K562 (cell line): Measurements from ENCODE around the gene TENT4A. TPM values are rescaled to one million over a fixed set of nuclear protein-coding genes. Genes with fewer than 3 reads are reported as not detected.
A peak's percentile ranks its signal among the peaks of the same experiment; 100 is the strongest.

Experiments
- ATAC-seq: fragments of 200-7000 bp; cut with Tn5 transposase; 3 replicates; pipeline ENCODE4 v1.9.1; 2020; ENCODE audit warnings: moderate library complexity
- BruUV-seq: library from RNA; stranded (reverse); fragments of 400-500 nt; replicated peaks from 2 replicates; lab custom pipeline; 2021; lab: Mats Ljungman, UMichigan
- CTCF ChIA-PET: fragments of 300-600 bp; formaldehyde crosslinking; extraction: SDS; loops from one replicate; lab custom pipeline; 2021; ENCODE audit warnings: low intra/inter-chr PET ratio; lab: Yijun Ruan, JAX
- POLR2A ChIA-PET: fragments of 300-600, 350-650 bp; sonication (Branson Sonifier 250); formaldehyde crosslinking; extraction: SDS; loops from one replicate; lab custom pipeline; 2021; ENCODE audit warnings: antibody characterized with exemption, inconsistent platforms; lab: Yijun Ruan, JAX
- DNase-seq, 4 experiments: peaks; one replicate each; pipeline versions ENCODE4 v3.0.0 to v3.0.0-alpha.2; 2011 to 2018; ENCODE audit warnings: low spot score in 3 of 4, mixed read lengths in 3 of 4; ENCODE audit errors: extremely low read depth in 1 of 4
- FAIRE-seq: peaks from 2 replicates; lab custom pipeline; 2011; peaks lifted over from hg19 to GRCh38; lab: Jason Lieb, UNC
- H2AFZ ChIP-seq: 2 replicates; pipeline ENCODE4 v1.6.0; 2011; ENCODE audit warnings: low read depth, low read length, control low read depth, inconsistent platforms
- H3K27ac ChIP-seq: fragments of 200-600 bp; 3 replicates; pipeline ENCODE4 v1.8.0; 2011; ENCODE audit warnings: low read depth, mild to moderate bottlenecking, control low read depth, inconsistent platforms, low read length, moderate library complexity, mixed read lengths; ENCODE audit errors: extremely low read depth
- H3K27me3 ChIP-seq, 2 experiments: fragments of 300-600 bp in 1 of 2; 2 replicates in 1 of 2; 3 replicates in 1 of 2; pipeline versions ENCODE4 v1.6.0 to v1.8.0; 2011; ENCODE audit warnings: inconsistent platforms in 2 of 2, low read length in 2 of 2, mild to moderate bottlenecking in 1 of 2, mixed read lengths in 1 of 2, moderate library complexity in 1 of 2; ENCODE audit not compliant: control insufficient read depth in 2 of 2, insufficient read depth in 2 of 2
- H3K36me3 ChIP-seq: fragments of 300-600 bp; 3 replicates; pipeline ENCODE4 v1.8.0; 2011; ENCODE audit warnings: mild to moderate bottlenecking, low read length, inconsistent platforms; ENCODE audit not compliant: control insufficient read depth, insufficient read depth
- H3K4me1 ChIP-seq, 2 experiments: fragments of 200-600 bp in 1 of 2; replicated peaks in 1 of 2; 2 replicates in 1 of 2; 3 replicates in 1 of 2; pipeline versions ENCODE4 v1.5.1 to v1.8.0; 2011; ENCODE audit warnings: inconsistent platforms in 2 of 2, low read length in 2 of 2, mild to moderate bottlenecking in 1 of 2, mixed read lengths in 1 of 2, moderate library complexity in 1 of 2; ENCODE audit not compliant: control insufficient read depth in 2 of 2, insufficient read depth in 2 of 2
- H3K4me2 ChIP-seq: 2 replicates; pipeline ENCODE4 v1.6.1; 2011; ENCODE audit warnings: low read length, control low read depth, inconsistent platforms, mixed read lengths; ENCODE audit not compliant: insufficient read depth
- H3K4me3 ChIP-seq: fragments of 200-600 bp; sonication (generic), shearing (Covaris generic); 2 replicates; pipeline ENCODE4 v1.5.1; 2016; ENCODE audit warnings: control low read depth, inconsistent platforms
- H3K79me2 ChIP-seq: fragments of 200-600 bp; 3 replicates; pipeline ENCODE4 v1.8.0; 2011; ENCODE audit warnings: low read length, inconsistent platforms; ENCODE audit not compliant: control insufficient read depth, insufficient read depth
- H3K9ac ChIP-seq, 2 experiments: 2 replicates each; pipeline versions ENCODE4 v1.6.0 to v1.6.1; 2011; ENCODE audit warnings: low read depth in 2 of 2, low read length in 2 of 2, control low read depth in 1 of 2, inconsistent platforms in 1 of 2, mild to moderate bottlenecking in 1 of 2, mixed read lengths in 1 of 2; ENCODE audit not compliant: insufficient read depth in 1 of 2
- H3K9me1 ChIP-seq: one replicate; pipeline ENCODE4 v1.6.0; 2011; ENCODE audit warnings: inconsistent platforms, mild to moderate bottlenecking, low read length, moderate library complexity; ENCODE audit not compliant: control insufficient read depth, insufficient read depth
- H3K9me3 ChIP-seq: replicated peaks from 2 replicates; pipeline ENCODE4 v1.5.1; 2011; ENCODE audit warnings: low read depth, low read length, inconsistent platforms; ENCODE audit not compliant: control insufficient read depth, insufficient read depth
- H4K20me1 ChIP-seq: replicated peaks from 2 replicates; pipeline ENCODE4 v1.6.1; 2011; ENCODE audit warnings: low read length, inconsistent platforms, mixed read lengths; ENCODE audit not compliant: control insufficient read depth, insufficient read depth
- C11orf30 ChIP-seq: fragments of 450-650 bp; IDR thresholded peaks from 2 replicates; pipeline ENCODE4 v1.6.1; 2016; ENCODE audit warnings: low read depth, mild to moderate bottlenecking
- MAFF ChIP-seq: IDR thresholded peaks from 2 replicates; pipeline ENCODE4 v1.6.1; 2012; ENCODE audit warnings: low read length, improper control_type of control experiment
- MAFG ChIP-seq: fragments of 450-650 bp; conservative IDR thresholded peaks from 2 replicates; pipeline ENCODE4 v1.6.1; 2016; ENCODE audit warnings: missing genetic modification characterization, missing compliant biosample characterization
- POLR2G ChIP-seq: fragments of 200-400 bp; formaldehyde crosslinking; IDR thresholded peaks from 2 replicates; pipeline ENCODE4 v1.6.1; 2017; ENCODE audit warnings: low read depth, mild to moderate bottlenecking, antibody characterized with exemption, low read length, moderate library complexity
- RCOR1 ChIP-seq, 2 experiments: IDR thresholded peaks; 2 replicates each; pipeline ENCODE4 v1.6.1; 2012; ENCODE audit warnings: low read depth in 2 of 2, low read length in 2 of 2, borderline replicate concordance in 1 of 2, improper control_type of control experiment in 1 of 2
- ZBTB33 ChIP-seq: sonication (generic); formaldehyde crosslinking; IDR thresholded peaks from 2 replicates; pipeline ENCODE4 v1.8.1; 2023; ENCODE audit warnings: mild to moderate bottlenecking, missing genetic modification reagents
- ZNF316 ChIP-seq: fragments of 450-650 bp; IDR thresholded peaks from 2 replicates; pipeline ENCODE4 v1.6.1; 2016
- ZNF696 ChIP-seq: fragments of 250-450 bp; sonication (Bioruptor Pico); conservative IDR thresholded peaks from 2 replicates; pipeline ENCODE4 v1.4.0; 2020; ENCODE audit warnings: mild to moderate bottlenecking, moderate library complexity
- whole genome bisulfite sequencing: fragments of 100-300 bp; shearing (Covaris generic); methylation state at CpG from one replicate; pipeline ENCODE4 v1.1.6; 2016; ENCODE audit warnings: low coverage, mixed read lengths; ENCODE audit not compliant: insufficient coverage; ENCODE audit errors: missing lambda C conversion rate; 5-methylcytosine and 5-hydroxymethylcytosine counted together
- in situ Hi-C: fragments of 300-500 bp; cut with MboI; formaldehyde crosslinking; loops from 4 replicates; pipeline ENCODE4 v1.15.0; 2018; ENCODE audit warnings: inconsistent platforms, mixed read lengths
- intact Hi-C: fragments of 100-400 bp; cut with micrococcal nuclease; formaldehyde crosslinking; loops from 2 replicates; pipeline ENCODE4 v1.14.2; 2022
- polyA plus RNA-seq, 8 experiments: library from polyadenylated mRNA; depleted of rRNA in 4 of 8; stranded (reverse) in 5 of 8; unstranded in 3 of 8; fragments of >200 nt; fragmentation: Nextera tagmentation in 2 of 8; fragmentation: Illumina TruSeq in 1 of 8; extraction: Ambion mirVana in 2 of 8; extraction: Trizol in 1 of 8; gene quantifications; 2 replicates each; pipeline versions ENCODE4 v1.2.1 to v1.2.3, GENCODE V29; 2011 to 2014; ENCODE audit warnings: inconsistent platforms in 1 of 8, missing spikeins in 1 of 8
- total RNA-seq, 7 experiments: library from RNA; depleted of rRNA in 6 of 7; stranded (reverse); fragments of >200 nt in 6 of 7; fragmentation: Illumina TruSeq in 2 of 7; extraction: Trizol in 2 of 7; gene quantifications; 2 replicates each; pipeline versions ENCODE4 v1.2.1 to v1.2.3, GENCODE V29; 2011 to 2021; ENCODE audit warnings: low replicate concordance in 1 of 7

Gene TENT4A
- total and polyA plus RNA-seq, 9 of the 15 experiments (the other 6 are each of a cell fraction or from before 2014, with no cell fraction given): 1.3 to 27.3 (median 13.0) TPM

- intact Hi-C loops: no loop called here
- Histone ChIP-seq H3K36me3 (peaks cover 73% of the 10 kb centered on the region), H4K20me1 (peaks cover 41% of the 10 kb centered on the region), H3K4me1 (peaks cover 6 to 21% of the 10 kb centered on the region in 2 experiments), H3K27ac (no peak overlapping the region), H2AFZ (no peak overlapping the region), H3K9ac (peak overlapping the region in 1 of 2 experiments; percentile 56; a peak in 1 of 4 replicates), H3K27me3 (no peaks in the 10 kb centered on the region), H3K4me3 (no peak overlapping the region), H3K79me2 (peaks cover 87% of the 10 kb centered on the region), H3K9me3 (no peaks in the 10 kb centered on the region), H3K4me2 (no peak overlapping the region), H3K9me1 (peaks cover 6% of the 10 kb centered on the region)
- TF ChIP-seq ZNF696 (CRISPR knock-in tag) (no peak), MAFF (peak; percentile 25; the same call in 1 of the 2 replicates), RCOR1 (IDR thresholded peaks at IDR 0.05; ENCODE audit: borderline replicate concordance in 1 of 2, low read depth in 2 of 2, low read length in 2 of 2) (no peak), POLR2G (0 out of 2 replicates have a peak, but pooled peaks have one; percentile 20), ZBTB33 (CRISPR knock-in tag) (0 out of 2 replicates have a peak, but pooled peaks have one; percentile 9), MAFG (tag) (0 out of 2 replicates have a peak, but pooled peaks have one; percentile 30), ZNF316 (peak; percentile 73), C11orf30 (peak; percentile 18; the same call in 1 of the 2 replicates)
- ChIA-PET POLR2A (interaction anchor here (0.6 kb wide), 1 partner anchor 290 kb away, joined by 3 read pairs; no protein-coding TSS in a partner anchor), CTCF (no interaction called here)
- WGBS: 84% methylated on average over 21 of the region's 21 CpGs
- no TSS peak for BruUV-seq
- DNase-seq (no peak), ATAC-seq (no peak), FAIRE-seq (no peak)
- in situ Hi-C loops: loop anchor here (25.0 kb wide), 1 partner anchor 1246 kb away; no protein-coding TSS in a partner anchor
Observed at GRCh38 chr5:6733411-6734242, 20.4 kb downstream of the TENT4A start.
